GM19240 (cell line): ENCODE data around the gene ALG11.
"Not testable (repeated sequence)": the region's sequence is repeated elsewhere in the genome, so short reads cannot be mapped to it uniquely, and the experiment has no call there.

Experiments used
- DNase-seq: peaks from one replicate; pipeline ENCODE4 v3.0.0; 2011; ENCODE audit warnings: low spot score; ENCODE audit not compliant: insufficient read length

Gene ALG11

GRCh38 chr13:52026246-52026626 is 14.0 kb downstream of the ALG11 start:
- no peak for DNase-seq

DNA sequence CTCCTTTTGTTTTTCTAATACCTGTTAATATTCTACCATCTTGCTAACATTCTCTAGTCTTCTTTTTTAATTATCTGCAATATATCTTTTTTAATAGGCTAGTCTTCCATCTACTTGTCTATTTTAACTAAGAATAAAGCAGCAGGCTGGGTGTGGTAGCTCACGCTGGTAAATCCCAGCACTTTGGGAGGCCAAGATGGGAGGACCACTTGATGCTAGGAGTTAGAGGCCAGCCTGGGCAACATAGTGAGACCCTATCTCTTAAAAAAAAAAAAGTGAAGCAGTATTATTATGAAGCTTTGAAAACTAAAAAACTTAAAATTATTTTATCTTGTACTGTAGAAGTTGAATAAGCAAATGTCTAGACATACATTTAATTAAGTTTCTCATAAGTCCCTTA is 15.6 kb downstream of the ALG11 start:
- no peak for DNase-seq

DNA sequence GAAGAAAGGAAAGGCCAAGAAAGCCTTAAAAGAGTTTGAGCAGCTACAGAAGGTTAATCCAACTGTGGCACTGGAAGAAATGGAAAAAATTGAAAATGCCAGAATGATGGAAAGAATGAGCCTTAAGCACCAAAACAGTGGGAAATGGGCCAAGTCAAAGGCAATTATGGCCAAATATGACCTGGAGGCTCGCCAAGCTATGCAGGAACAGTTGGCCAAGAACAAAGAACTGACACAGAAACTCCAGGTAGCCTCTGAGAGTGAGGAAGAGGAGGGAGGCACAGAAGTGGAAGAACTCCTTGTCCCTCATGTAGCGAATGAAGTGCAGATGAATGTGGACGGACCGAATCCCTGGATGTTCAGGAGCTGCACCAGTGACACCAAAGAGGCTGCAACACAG is 17.4 kb downstream of the ALG11 start:
- DNase-seq = no peak

DNA sequence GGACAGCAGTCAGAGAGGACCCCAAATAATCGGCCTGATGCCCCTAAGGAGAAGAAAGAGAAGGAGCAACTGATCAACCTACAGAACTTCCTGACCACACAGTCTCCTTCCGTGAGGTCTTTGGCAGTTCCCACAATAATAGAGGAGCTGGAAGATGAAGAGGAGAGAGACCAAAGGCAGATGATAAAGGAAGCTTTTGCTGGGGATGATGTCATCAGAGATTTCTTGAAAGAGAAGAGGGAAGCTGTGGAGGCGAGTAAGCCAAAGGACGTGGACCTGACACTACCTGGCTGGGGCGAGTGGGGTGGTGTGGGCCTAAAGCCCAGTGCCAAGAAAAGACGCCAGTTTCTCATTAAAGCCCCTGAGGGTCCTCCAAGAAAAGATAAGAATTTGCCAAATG is 18.2 kb downstream of the ALG11 start:
- DNase-seq = not testable (repeated sequence)

DNA sequence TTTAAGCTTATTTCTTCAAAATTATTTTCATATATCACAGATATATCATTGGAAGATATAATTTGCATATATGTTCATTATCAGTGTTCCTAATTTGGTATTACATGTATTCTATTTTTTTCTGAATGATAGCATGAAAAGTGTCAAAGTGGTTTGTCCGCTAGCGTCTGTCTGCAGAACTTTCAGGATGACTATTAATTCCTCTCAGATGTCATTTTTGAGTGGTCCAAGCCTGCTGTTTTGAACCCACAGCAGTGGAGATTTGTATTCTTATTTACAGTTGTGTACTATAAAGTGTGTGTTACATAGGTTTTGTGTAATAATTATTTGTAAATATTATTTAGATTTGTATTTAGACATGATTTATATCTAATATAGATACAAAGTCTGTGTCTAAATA is 20.8 kb downstream of the ALG11 start:
- no peak for DNase-seq

DNA sequence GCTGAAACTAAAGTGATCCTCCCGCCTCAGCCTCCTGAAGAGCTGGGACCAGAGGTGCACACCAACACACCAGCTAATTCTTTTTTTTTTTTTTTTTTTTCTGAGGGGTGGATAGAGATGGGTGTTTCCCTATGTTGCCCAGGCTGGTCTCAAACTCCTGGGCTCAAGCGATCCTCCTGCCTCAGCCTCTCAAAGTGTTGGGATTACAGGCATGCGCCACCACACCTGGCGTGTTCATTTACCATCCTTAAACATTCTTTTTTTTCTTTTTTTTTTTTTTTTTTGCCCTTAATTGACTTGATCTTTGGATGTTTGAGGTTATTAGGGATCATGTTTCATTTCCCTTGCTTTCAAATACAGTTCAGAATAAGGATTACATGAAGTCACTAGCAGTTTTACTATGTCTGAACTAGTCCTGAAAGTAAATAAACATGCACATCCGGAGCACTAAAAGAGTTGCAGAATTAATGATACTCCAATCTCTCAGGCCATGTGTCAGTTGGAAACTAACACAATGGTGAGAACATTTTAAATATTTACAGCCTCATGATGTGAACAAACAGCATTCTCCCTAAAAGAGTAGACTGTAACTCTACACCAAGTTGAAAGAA is 22.5 kb downstream of the ALG11 start:
- DNase-seq = no peak

GRCh38 chr13:52036037-52036436 is 23.8 kb downstream of the ALG11 start:
- no peak for DNase-seq

DNA sequence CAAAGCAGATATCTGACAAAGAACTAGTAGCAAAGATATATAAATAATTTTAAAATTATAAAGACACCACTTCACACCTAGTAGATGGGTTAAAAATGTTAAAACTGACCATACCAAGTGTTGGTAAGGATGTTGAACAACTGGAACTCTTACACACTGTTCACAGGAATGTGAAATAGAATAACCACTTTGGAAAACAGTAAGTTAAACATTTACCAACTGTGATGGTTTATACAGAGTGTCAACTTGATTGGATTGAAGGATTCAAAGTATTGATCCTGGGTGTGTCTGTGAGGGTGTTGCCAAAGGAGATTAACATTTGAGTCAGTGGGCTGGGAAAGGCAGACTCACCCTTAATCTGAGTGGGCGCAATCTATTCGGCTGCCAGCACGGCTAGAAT is 31.5 kb downstream of the ALG11 start:
- DNase-seq = no peak

DNA sequence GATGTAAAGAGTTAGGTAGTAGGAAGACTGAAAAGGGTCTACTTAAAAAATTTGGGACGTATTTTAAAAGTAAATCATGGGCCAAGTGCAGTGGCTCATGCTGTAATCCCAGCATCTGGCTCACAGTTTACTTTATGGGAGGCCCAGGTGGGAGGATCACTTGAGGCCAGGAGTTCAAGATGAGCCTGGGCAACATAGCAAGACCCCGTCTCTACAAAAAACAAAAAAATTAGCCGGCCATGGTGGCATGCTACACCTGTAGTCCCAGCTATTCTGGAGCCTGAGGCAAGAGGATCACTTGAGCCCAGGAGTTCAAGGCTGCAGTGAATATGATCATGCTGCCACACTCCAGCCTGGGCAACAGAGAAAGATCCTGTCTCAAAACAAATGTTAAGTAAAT is 35.3 kb downstream of the ALG11 start:
- DNase-seq = no peak

DNA sequence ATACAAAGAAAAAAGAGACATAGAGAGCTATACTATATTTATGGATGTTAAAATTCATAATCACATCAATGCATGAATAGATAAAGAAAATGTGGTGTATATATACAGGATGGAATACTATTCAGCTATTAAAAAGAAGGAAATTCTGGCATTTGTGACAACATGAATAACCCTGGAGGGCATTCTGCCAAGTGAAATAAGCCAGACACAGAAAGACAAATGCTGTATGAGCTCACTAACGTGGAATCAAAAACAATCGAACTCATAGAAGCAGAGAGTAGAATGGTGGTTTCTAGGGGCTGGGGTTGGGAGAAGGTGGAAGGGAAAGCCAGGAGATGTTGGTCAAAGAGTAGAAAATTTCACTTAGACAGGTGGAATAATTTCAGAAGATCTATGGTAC is 36.3 kb downstream of the ALG11 start:
- DNase-seq = no peak

GRCh38 chr13:52051400-52051799 is 39.2 kb downstream of the ALG11 start:
- no peak for DNase-seq

DNA sequence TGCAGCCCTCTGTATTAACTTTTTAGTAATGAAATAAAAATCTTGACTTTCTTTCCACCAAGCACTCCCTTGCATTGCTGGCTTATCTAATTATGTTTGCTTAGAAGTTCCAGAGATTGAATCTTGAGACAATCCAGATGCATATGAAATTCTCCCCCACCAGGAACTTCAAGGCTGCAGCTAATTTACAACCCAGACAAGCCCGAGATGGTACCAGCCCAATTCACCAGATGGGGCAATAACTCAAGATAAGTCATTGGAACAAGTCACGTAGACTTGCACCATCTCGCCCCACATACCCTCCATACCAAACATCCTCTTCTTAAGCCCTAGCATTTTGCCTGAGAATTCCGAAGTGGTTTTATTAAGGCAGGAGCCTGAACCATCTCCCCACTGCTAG is 41.3 kb downstream of the ALG11 start:
- DNase-seq = no peak

- DNase-seq = not testable (repeated sequence)
Measured at GRCh38 chr13:52061064-52061463, 48.9 kb downstream of the ALG11 start.

GRCh38 chr13:52061587-52061986 is 49.4 kb downstream of the ALG11 start:
- no peak for DNase-seq

GRCh38 chr13:52067237-52067636 is 55.0 kb downstream of the ALG11 start:
- no peak for DNase-seq

GRCh38 chr13:52070929-52071523 is 58.8 kb downstream of the ALG11 start:
- DNase-seq = no peak
